NCI-H2107 treated with DMSO at 0.1 percent for 48 hours (cell line): ENCODE data around the gene PRKN.
"Not testable (repeated sequence)": the region's sequence is repeated elsewhere in the genome, so short reads cannot be mapped to it uniquely, and the experiment has no call there.

Experiments
- DNase-seq: peaks from one replicate; lab custom pipeline; 2025; ENCODE audit not compliant: unreplicated experiment; lab: John Stamatoyannopoulos, UW

Gene PRKN

DNA sequence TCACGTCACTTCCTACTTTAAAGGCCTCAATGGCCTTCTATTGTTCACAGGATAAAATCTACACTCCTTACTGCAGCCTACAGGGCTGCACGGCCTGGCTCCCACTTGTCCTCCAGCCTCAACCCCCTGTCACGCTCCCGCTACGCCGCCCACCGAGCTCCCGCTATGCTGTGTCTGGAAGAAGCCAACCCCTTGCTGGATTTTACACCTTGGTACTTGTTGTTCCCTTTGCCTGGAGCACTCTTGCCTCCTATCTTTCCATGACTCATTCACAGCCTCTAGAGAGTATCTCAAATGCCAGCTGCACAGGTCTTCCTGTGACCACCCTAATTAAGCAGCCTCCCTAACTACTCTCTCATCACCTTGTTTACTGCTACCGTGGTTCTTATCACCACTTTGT, 259.9 kb downstream of the PRKN start:
- DNase-seq = no peak

DNA sequence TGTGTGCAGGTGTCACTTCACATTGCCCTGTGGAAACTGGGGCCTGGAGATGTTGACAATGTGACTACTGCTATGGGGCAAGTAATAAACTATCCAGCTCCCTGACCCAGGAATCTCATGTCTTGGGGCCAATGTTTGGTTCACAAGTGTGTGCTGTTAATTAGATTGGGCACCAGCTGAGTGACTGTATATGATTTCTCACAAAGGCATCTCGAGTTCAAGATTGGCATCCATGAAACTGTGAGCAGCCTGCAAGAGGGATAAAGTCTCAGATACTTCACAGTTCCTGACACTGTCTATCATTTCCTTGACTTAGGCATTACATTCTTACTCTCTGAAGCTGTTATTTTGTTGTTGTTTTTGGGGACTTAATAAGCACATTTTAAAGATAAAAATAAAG, 264.0 kb downstream of the PRKN start:
- DNase-seq = no peak

DNA sequence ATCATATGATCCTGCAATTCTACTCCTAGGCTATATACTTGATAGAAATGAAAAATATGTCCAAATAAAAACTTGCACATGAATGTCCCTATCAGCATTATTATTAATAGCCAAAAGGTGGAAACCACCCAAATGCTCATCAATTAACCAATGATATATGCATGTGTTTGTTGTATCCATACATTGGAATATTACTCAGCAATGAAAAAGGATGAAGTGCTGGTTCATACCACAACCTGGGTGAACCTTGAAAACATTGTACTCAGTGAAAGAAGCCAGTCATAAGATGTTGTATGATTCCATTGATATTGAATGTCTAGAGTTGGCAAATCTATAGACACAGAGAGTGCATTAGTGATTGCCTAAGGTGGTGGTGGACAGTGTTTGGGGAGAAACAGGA, 267.6 kb downstream of the PRKN start:
- DNase-seq = no peak

DNA sequence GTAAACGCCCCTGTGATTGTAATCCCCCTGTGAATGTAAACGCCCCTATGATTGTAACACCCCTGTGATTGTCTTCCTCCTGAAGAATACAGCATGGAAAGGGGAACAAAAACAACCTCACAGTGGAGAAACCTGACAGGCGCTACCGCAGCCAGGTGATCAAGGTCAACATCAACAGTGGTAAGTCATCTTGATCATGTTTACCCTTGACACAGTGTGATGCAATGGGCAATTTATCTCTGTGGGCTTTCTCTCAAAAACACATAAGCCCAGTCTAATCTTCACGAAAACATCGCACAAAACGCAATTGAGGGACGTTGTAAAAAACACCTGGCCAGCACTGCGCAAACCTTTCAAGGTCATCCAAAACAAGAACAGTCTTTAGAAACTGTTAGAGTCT, 277.2 kb downstream of the PRKN start:
- no peak for DNase-seq

DNA sequence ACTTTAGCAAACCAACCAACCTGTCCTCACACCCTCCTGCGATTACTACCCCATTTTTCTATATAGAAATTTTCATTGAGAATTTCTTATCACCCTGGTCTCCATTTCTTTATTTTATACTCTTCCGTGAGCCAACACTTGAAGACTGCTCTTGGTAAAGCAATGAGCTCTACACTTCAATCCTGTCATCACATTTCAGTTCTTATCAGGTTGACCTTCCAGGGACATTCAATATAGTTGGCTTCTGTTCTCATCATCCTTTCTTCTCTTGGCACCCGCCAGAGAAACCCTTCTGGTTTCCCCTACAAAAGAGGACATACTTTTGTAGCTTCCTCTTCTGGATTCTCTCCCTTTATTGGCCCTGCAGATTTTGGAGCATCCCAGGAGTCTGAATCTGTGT, 279.3 kb downstream of the PRKN start:
- DNase-seq = no peak

DNA sequence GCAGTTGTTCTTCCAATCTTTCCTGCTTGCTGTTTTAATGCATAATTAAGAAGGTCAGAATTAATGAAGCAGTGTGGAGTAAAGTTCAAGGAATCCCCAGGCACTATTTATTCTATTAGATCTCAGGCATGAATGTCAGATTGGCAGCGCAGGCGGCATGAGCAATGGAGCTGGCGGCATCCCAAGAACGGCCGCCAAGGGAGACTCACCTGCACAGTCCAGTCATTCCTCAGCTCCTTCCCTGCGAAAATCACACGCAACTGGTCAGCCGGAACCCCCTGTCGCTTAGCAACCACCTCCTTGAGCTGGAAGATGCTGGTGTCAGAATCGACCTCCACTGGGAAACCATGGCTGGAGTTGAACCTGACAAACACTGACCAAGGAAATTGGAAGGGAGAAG, 284.5 kb downstream of the PRKN start:
- no peak for DNase-seq

DNA sequence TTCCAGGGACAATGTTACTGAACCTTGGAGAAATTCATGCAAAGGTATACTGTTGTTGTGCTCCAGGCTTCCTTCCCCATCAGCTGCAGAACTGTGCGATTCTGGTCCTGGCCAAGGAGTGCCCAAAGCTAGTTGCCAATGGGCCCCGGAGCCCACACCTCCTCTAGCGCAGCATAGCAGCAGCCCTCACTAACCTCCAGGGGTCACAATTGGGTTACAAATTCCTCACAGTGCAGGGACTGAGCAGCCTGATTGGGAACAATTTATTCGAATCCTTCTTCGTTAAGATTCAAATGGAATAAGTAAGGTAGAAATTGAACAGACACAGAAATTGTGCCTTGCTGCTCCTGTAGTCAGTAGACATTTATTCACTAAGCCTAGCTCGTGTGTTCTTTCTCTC, 284.9 kb downstream of the PRKN start:
- no peak for DNase-seq

DNA sequence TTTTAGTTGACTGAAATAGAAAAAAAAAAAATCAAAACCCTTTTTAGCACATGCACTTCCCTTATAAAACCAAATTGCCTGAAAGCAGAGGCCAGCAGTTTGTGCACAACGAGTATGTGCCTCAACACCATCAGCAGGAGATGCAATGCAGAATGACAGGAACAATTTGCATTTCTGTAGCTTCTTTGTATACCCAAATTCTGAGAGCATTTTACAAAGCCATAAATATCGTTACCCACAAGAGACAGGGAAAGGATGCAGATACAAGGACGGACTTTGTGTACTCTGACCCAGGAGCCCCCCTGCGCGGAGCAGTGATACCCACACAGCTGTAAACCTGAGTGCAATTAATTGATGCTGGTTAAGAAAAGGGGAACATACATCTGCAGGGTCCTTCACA, 285.6 kb downstream of the PRKN start:
- no peak for DNase-seq

DNA sequence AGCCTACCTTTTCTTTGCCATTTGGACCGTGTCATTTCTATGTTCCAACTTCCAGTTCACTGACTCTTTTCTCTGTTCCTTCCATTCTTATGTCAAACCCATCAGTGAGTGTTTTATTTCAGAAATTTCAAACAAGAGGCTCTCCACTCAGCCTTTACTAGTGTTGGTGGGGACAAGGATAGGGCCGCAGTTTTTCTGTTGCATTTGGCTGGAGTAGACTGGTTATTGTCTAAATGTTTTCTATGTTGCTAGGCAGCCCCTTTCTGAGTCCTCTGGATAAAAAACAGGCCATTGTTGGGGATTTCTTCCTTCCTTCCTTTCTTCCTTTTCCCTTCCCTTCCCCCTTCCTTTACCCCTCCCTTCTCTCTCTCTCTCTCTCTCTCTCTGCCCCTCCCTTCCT, 288.6 kb downstream of the PRKN start:
- DNase-seq = no peak

DNA sequence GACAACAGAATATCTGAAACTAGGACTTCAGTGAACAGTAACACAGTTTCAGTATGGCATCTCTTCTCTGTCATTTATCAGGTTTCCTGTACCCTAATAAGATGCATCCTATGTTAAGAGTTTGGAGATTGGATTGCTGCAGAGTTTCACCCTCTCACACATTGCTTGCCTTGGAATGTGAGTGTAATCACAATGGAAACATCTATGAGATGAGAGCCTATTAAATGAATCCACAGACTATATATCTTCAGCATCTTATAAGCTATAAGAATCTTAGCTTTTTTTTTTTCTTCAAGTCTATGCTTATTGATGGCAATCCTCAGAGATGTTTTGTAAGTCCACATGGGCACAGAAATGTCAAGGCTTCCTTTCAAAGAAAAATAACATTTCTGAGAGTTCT, 292.5 kb downstream of the PRKN start:
- DNase-seq = no peak

DNA sequence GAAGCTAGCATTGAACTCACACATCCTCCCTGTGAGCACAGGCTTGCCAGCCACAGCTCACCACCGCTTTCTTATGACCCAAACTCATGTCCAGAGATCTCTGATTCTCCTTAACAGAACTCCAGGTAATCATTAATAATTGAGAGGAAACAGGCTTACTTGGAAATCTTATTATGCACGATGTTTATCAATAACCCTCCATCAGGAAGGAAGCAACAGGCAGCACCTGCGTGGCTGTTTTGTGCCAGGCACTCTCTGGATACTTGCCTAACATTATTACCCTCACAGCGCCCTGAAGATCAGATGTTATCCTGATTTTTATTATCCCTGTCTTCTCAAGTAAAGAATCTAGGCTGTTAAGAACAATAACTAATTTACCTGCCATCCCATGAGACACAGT, 306.6 kb downstream of the PRKN start:
- DNase-seq = no peak

DNA sequence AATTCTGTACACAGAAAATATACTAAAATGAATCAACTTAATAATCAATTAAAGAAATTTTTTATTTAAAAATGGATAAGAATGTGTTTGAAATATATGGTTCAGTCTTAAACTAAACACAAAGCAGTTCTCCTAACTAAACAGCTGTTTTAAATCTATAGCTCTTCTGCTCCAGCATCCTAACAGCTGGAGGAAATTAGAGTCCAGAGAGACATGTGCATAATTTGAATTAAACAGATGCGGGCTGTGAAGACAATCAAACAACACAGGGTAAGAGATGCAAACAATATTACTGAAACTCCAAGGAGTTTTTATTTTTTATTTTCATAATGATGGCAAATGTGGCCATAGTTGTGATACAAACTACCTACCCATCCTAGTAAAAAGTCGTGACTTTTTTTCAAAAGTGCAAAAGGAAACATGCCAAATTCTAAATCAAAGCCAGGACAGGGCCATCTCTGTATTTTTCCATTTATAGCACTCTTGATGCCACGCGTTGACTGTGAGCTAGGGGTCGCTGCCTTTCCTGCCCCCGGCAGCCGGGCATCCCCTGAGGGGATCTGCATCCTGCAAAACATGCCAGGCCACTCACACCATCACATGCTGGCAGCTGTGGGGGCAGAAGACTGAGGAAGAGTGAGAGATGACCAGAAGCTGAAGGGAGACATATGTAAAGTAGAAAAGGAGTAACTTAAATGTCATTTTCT, 310.6 kb downstream of the PRKN start:
- no peak for DNase-seq

DNA sequence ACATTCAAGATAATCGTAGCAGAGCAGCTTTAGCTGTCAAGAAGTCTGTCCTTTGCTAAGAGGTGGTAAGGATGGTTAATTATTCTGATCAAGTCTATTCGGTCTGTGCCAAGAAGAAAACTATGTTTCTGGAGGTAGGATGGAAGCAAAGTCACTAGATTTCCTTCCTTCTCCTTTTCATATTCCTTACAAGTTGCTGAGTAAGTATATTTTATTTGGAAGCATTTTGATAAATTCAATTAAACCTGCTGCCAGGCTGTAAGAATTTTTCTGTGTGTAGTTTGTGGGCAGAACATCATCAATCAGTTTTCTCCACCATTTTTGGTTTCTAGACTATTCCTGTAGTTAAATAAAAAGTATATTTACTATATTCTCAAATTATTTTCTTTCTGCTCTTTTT, 311.3 kb downstream of the PRKN start:
- no peak for DNase-seq

DNA sequence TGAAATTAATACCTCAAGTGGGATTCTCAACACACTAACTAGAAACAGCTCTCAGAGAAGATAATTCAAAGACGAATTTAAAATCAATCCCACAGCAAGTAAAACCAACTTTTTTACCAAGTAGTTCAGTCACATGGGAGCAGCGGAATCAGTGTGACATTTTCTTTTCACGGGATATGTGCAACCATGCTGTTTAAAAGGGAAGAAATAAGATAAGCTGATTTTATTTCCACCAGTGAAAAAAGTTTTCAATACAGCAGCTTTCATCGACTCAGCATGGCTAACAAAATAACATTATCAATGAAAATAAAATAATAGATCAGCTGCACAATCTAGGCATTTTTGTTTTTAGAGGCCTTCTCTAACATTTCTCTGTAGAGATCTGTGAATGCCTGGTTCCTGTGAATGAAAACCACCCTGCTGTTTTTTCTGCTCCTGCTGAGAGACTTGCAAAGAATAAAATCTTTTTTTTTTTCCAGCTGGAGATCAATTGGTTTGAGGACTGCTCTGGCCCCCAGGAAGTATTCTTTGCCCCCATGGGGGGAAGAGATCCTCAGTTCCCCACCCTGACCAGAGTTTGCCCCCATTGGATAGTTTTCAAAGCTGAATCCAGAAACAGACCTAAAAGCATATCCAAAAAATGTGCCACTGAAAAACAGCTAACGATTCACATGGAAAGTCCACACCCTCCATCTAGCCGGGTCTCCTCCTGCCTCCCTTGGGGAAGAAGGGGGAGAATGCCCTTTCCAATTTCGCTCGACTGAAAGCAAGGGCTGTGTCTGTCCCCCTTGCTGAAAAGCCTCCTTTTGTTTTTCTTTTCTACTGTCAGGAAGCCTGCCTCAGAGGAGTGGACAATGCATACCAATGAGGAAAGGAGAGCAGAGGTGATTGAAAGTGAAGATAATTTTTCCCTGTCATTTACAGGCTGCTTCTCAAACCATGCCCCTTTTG, 317.6 kb downstream of the PRKN start:
- no peak for DNase-seq

DNA sequence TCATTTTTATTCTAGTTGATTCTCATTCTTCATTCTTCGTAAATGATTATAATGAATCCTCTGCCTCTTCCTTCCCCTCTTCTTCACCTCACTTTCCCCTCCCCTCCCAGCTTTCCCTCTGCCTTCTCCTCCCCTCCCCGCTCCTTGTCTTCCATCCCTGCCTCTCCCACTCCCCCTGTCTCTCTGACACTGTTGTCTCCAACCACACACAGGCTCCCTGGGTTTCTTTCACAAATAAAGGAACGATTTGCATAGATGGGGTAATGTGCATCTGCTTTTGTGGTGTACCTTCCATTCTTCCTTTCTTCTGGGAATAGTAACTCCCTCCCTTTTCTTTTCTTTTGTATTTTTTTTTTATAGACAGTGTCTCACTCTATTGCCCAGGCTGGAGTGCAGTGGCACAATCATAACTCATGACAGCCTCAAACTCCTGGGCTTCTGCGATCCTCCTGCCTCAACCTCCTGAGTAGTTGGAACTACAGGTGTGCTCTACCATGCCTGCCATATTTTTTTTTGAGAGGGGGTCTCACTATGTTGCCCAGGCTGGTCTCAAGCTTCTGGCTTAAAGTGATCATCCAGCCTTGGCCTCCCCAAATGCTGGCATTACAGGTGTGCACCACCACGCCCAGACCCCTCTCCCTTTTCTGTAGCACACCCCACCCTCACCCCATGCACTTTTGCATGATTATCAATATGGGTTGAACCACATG, 318.6 kb downstream of the PRKN start:
- DNase-seq = no peak

DNA sequence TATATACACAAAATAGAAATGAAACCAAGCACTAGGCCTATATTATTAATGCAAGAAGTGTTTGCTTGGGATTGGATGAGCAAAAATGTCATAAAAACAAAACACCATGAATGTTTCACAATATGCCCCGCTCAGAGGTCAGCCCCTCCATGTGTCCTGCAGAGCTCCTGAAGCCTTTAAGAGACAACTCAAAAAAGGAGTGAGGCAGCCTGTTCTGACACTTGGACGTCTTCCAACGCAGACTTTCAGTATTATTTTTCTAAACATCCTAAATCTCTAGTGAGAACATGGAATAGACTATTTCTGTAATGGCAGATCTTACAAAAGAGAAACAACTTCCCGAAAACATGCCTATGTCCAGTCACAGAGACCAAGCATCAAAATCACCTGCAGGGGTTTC, 322.6 kb downstream of the PRKN start:
- DNase-seq = no peak

DNA sequence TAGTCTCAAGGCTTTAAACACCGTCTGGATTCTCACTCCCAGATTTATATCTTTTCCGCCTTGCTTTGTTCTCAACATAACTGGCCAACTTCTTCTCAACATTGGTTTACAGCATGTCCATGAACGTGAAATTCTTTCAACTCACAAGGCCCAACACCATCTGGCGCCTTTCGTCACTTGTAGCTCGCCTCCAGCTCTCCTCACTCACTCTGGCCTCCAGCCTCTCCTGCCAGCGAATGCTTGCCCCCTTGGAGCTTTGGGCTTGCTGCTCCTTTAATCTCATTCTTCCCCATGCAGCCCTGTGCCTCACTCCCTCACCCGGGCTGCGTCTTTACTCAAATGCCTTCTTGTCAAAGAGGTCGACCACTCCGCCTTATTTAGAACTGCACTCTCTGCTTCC, 324.5 kb downstream of the PRKN start:
- DNase-seq = no peak

DNA sequence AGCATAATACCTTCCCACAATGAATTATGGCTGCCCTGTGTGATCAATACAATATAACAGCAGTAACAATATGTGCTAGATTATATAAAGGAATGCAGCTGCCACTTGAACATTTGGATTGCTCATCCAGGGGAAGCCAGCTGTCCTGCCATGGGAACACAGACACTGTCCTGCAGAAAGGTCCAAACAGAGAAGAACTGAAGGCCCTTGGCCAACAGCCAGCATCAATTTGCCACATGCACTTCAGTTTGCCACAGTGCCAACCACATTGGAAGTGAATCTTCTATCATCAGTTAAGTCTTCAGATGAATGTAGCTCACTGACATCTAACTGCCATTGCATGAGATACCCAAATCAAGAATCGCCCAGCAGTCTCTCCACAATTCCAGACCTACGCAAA, 332.4 kb downstream of the PRKN start:
- DNase-seq = no peak

DNA sequence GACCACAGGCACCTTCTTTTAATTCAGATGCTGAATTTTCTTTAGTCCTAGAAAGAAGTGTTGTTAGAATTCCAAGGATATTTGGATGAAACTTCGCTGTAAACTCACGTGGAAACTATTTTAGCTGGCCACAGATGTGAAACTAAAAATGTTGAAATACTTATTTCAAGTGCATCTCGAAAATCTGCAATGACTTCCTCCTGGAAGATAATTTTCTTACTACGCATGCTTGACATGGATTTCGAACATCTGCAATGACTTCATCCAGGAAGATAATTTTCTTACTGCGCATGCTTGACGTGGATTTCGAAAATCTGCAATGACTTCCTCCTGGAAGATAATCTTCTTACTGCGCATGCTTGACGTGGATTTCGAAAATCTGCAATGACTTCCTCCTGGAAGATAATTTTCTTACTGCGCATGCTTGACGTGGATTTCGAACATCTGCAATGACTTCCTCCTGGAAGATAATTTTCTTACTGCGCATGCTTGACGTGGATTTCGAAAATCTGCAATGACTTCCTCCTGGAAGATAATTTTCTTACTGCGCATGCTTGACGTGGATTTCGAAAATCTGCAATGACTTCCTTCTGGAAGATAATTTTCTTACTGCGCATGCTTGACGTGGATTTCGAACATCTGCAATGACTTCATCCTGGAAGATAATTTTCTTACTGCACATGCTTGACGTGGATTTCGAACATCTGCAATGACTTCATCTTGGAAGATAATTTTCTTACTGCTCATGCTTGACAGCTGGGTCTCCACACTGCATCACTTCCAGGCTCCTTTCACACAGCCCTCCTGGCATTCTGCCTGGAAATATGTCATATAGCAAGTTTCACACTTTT, 336.4 kb downstream of the PRKN start:
- DNase-seq = not testable (repeated sequence)

DNA sequence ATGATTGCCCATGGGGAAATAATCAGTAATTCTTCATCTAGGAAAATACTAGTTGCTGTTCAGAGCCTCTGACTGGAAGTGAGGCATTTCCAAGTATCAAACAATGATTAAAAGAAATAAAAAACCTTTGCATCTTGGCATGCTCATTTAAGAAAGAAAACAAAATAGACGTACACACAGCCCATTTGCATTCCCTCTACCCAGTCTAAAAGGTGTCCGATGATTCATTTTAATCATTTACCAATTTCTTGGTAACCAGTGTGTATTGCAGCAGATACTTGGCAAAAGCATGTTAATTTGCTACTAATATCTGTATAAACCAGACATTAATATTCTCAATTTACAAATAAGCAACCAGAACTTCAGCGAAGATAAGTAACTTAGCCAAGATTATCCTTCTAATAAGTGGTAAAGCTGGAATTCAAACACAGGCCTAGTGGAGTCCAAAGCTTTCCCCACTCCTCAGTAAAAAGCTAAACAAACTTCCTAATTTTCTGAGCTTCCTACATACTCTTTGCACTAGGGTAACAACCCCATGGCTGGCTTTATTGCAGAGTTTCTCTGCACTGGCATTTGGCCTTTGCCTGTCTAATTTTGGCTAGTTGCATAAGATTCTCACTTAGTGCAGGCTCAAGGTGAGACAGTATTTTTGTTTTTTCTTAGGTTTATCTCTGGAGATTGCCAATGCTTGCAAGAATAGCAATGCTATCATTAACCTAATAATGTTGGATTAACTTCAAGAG, 338.1 kb downstream of the PRKN start:
- DNase-seq = no peak
